VCaP (cell line): ENCODE data around the gene LDB2.

Experiments
- H3K27ac ChIP-seq: fragments of 450-650 bp; 2 replicates; pipeline ENCODE4 v1.5.1; 2017
- TF ChIP-seq, protein P1 (sequence below): fragments of 450-650 bp; conservative IDR thresholded peaks from 2 replicates; pipeline ENCODE4 v1.5.1; 2017; ENCODE audit warnings: mild to moderate bottlenecking, moderate library complexity

Gene LDB2

GRCh38 chr4:16741287-16741686 lies 157.2 kb downstream of the LDB2 start:
- H3K27ac ChIP-seq = no peak overlapping the region
- TF ChIP-seq, protein P1, sequence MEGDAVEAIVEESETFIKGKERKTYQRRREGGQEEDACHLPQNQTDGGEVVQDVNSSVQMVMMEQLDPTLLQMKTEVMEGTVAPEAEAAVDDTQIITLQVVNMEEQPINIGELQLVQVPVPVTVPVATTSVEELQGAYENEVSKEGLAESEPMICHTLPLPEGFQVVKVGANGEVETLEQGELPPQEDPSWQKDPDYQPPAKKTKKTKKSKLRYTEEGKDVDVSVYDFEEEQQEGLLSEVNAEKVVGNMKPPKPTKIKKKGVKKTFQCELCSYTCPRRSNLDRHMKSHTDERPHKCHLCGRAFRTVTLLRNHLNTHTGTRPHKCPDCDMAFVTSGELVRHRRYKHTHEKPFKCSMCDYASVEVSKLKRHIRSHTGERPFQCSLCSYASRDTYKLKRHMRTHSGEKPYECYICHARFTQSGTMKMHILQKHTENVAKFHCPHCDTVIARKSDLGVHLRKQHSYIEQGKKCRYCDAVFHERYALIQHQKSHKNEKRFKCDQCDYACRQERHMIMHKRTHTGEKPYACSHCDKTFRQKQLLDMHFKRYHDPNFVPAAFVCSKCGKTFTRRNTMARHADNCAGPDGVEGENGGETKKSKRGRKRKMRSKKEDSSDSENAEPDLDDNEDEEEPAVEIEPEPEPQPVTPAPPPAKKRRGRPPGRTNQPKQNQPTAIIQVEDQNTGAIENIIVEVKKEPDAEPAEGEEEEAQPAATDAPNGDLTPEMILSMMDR = no peak

- TF ChIP-seq, protein P1 = no peak
- H3K27ac ChIP-seq = no peak overlapping the region
Observed at GRCh38 chr4:16739997-16740624, 158.3 kb downstream of the LDB2 start.

GRCh38 chr4:16738558-16738957 lies 159.9 kb downstream of the LDB2 start:
- H3K27ac ChIP-seq = no peak overlapping the region
- TF ChIP-seq, protein P1 = no peak

- TF ChIP-seq, protein P1 = no peak
- no peak overlapping the region for H3K27ac ChIP-seq
Observed at GRCh38 chr4:16733509-16733908, 164.9 kb downstream of the LDB2 start.

DNA sequence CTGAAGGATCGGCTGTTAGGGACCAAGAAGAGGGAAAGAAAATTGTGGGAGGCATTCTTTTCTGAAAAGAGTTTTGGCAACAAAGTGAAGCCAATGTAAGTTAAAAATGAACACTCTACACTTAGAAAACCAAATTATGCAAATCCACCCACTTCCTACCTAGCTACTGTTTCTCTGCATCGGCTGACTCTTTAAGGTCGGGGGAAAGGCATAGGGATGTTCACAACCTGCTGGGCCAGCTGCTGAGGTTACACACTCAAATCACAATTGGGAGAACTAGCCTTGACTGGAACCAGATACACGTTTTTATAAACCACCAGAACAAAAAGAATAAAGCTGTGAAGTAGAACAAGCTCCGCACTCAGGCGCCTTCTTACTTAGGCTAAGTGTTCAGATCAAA lies 165.7 kb downstream of the LDB2 start:
- H3K27ac ChIP-seq = no peak overlapping the region
- TF ChIP-seq, protein P1 = no peak

DNA sequence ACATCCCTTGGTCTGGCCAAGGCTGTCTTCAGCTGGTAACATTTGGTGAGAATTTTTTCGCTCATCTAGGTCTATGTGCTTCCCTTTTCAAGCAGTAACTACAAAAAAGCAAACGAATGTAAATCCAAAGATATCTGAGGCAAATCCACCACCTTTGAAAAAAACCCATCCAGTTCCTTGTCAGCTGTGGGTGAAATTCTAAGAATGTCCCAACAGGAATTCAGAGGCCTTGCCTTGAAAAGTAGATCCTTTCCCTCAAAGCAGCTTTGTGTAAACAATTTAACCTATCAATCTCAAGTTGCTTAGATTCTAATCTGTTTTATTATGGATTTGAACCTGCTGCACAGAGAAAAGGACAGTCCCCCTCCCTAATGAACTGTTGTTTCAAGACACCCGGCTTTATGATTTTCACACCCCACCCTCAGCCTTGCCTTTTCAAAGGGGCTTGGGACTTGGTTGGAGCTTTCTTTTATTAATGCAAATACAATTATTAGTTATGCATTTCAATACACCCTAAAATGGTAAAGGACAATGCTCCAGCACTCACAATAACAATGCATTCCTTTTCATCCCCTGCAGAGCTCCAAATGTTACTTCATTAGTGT lies 166.6 kb downstream of the LDB2 start:
- no peak overlapping the region for H3K27ac ChIP-seq
- TF ChIP-seq, protein P1 = no peak

GRCh38 chr4:16730522-16731205 lies 167.8 kb downstream of the LDB2 start:
- H3K27ac ChIP-seq = no peak overlapping the region
- TF ChIP-seq, protein P1 = no peak
